H1 (cell line): ENCODE data around the gene RTN4RL2. TPM values are rescaled to one million over a fixed set of nuclear protein-coding genes. Genes with fewer than 3 reads are reported as not detected.

Experiments used
- CTCF ChIA-PET: fragments of 300-600 bp; sonication (Branson Sonifier 250); formaldehyde crosslinking; loops from one replicate; lab custom pipeline; 2021; ENCODE audit not compliant: partially characterized antibody; lab: Charles Lee
- POLR2A ChIA-PET: fragments of 300-600 bp; sonication (Branson Sonifier 250); formaldehyde crosslinking; loops from one replicate; lab custom pipeline; 2021; ENCODE audit warnings: inconsistent platforms; ENCODE audit not compliant: partially characterized antibody; lab: Charles Lee
- DNase-seq, 2 experiments: peaks; one replicate each; pipeline versions ENCODE4 v3.0.0 to v3.0.0-alpha.2; 2010 to 2022; ENCODE audit warnings: low spot score in 2 of 2, low read depth in 1 of 2, mixed read lengths in 1 of 2
- FAIRE-seq: peaks from 2 replicates; lab custom pipeline; 2011; peaks lifted over from hg19 to GRCh38; lab: Jason Lieb, UNC
- H2AFZ ChIP-seq: 2 replicates; pipeline ENCODE4 v1.8.1; 2012; ENCODE audit warnings: low read length, inconsistent platforms
- H2AK5ac ChIP-seq: 2 replicates; pipeline ENCODE4 v1.6.1; 2013; ENCODE audit warnings: low read depth, low read length
- H2BK120ac ChIP-seq: replicated peaks from 2 replicates; pipeline ENCODE3; 2013; ENCODE audit warnings: low read depth, low read length, inconsistent platforms
- H2BK12ac ChIP-seq: 2 replicates; pipeline ENCODE4 v1.6.1; 2013; ENCODE audit warnings: low read depth, low read length
- H2BK15ac ChIP-seq: 2 replicates; pipeline ENCODE4 v1.6.1; 2013; ENCODE audit warnings: low read length
- H2BK20ac ChIP-seq: 2 replicates; pipeline ENCODE4 v1.6.1; 2013; ENCODE audit warnings: low read length
- H2BK5ac ChIP-seq: 2 replicates; pipeline ENCODE4 v1.6.1; 2013; ENCODE audit warnings: low read depth, low read length
- H3K14ac ChIP-seq: 2 replicates; pipeline ENCODE4 v1.6.1; 2013; ENCODE audit warnings: inconsistent platforms; ENCODE audit not compliant: insufficient read length
- H3K18ac ChIP-seq: 2 replicates; pipeline ENCODE4 v1.6.1; 2013; ENCODE audit warnings: low read length; ENCODE audit errors: extremely low read depth
- H3K23ac ChIP-seq: 2 replicates; pipeline ENCODE4 v1.6.1; 2013; ENCODE audit warnings: inconsistent platforms; ENCODE audit not compliant: insufficient read length
- H3K23me2 ChIP-seq: 2 replicates; pipeline ENCODE4 v1.6.1; 2013; ENCODE audit warnings: low read depth, low read length
- H3K27ac ChIP-seq: 2 replicates; pipeline ENCODE4 v1.6.1; 2011; ENCODE audit warnings: low read depth, low read length, inconsistent platforms
- H3K27me3 ChIP-seq, 4 experiments: replicated peaks in 1 of 4; 1 replicate in 1 of 4; 2 replicates in 3 of 4; pipeline versions ENCODE4 v1.6.1 to v1.8.1; 2011 to 2013; ENCODE audit warnings: low read length in 3 of 4, mild to moderate bottlenecking in 3 of 4, inconsistent platforms in 2 of 4, mixed read lengths in 2 of 4, moderate library complexity in 1 of 4; ENCODE audit not compliant: control insufficient read depth in 3 of 4, insufficient read depth in 3 of 4; ENCODE audit errors: extremely low read depth in 1 of 4
- H3K36me3 ChIP-seq, 4 experiments: 2 replicates each; pipeline versions ENCODE4 v1.6.1 to v1.8.1; 2011 to 2013; ENCODE audit warnings: mild to moderate bottlenecking in 4 of 4, low read length in 3 of 4, moderate library complexity in 2 of 4, control low read depth in 1 of 4, inconsistent platforms in 1 of 4; ENCODE audit not compliant: insufficient read depth in 4 of 4, control insufficient read depth in 2 of 4
- H3K4ac ChIP-seq: replicated peaks from 2 replicates; pipeline ENCODE3; 2013; ENCODE audit warnings: low read length, low read depth, mixed read lengths, inconsistent platforms; ENCODE audit not compliant: insufficient read length
- H3K4me1 ChIP-seq, 4 experiments: replicated peaks in 1 of 4; 1 replicate in 1 of 4; 2 replicates in 3 of 4; pipeline versions ENCODE4 v1.6.1 to v1.8.1; 2011 to 2013; ENCODE audit warnings: low read length in 3 of 4, inconsistent platforms in 2 of 4, mixed read lengths in 1 of 4; ENCODE audit not compliant: insufficient read depth in 4 of 4, control insufficient read depth in 3 of 4
- H3K4me2 ChIP-seq, 2 experiments: 2 replicates each; pipeline versions ENCODE4 v1.6.1 to v1.8.1; 2011 to 2013; ENCODE audit warnings: low read depth in 2 of 2, low read length in 2 of 2, control low read depth in 1 of 2, inconsistent platforms in 1 of 2, mild to moderate bottlenecking in 1 of 2; ENCODE audit not compliant: insufficient read depth in 1 of 2
- H3K4me3 ChIP-seq, 4 experiments: fragments of 200-600, 300-600 bp in 1 of 4; sonication (generic), shearing (Covaris generic), sonication (Bioruptor Twin) in 1 of 4; 2 replicates each; pipeline versions ENCODE4 v1.5.1 to v1.8.1; 2011 to 2016; ENCODE audit warnings: low read length in 4 of 4, low read depth in 3 of 4, control low read depth in 2 of 4, inconsistent platforms in 2 of 4, mild to moderate bottlenecking in 2 of 4, mixed read lengths in 1 of 4, moderate library complexity in 1 of 4; ENCODE audit not compliant: insufficient read depth in 2 of 4; ENCODE audit errors: extremely low read depth in 1 of 4
- H3K56ac ChIP-seq: replicated peaks from 2 replicates; pipeline ENCODE3; 2013; ENCODE audit warnings: low read depth, mild to moderate bottlenecking, mixed read lengths, low read length, inconsistent platforms; ENCODE audit not compliant: insufficient read length
- H3K79me1 ChIP-seq: 2 replicates; pipeline ENCODE4 v1.6.1; 2013; ENCODE audit warnings: low read depth, low read length, control low read depth
- H3K79me2 ChIP-seq, 2 experiments: 2 replicates each; pipeline versions ENCODE4 v1.6.1 to v1.8.1; 2012 to 2013; ENCODE audit warnings: low read length in 2 of 2, mild to moderate bottlenecking in 2 of 2, inconsistent platforms in 1 of 2; ENCODE audit not compliant: insufficient read depth in 2 of 2, control insufficient read depth in 1 of 2
- H3K9ac ChIP-seq, 4 experiments: replicated peaks in 1 of 4; 1 replicate in 1 of 4; 2 replicates in 3 of 4; pipeline versions ENCODE4 v1.6.1 to v1.8.1; 2011 to 2013; ENCODE audit warnings: low read depth in 3 of 4, low read length in 3 of 4, control low read depth in 2 of 4, mild to moderate bottlenecking in 2 of 4, moderate library complexity in 2 of 4, inconsistent platforms in 1 of 4; ENCODE audit errors: extremely low read depth in 1 of 4
- H3K9me3 ChIP-seq, 2 experiments: 2 replicates each; pipeline versions ENCODE4 v1.6.1 to v1.8.1; 2012 to 2013; ENCODE audit warnings: mild to moderate bottlenecking in 2 of 2, moderate library complexity in 2 of 2, control low read depth in 1 of 2, inconsistent platforms in 1 of 2, low read depth in 1 of 2, low read length in 1 of 2, mixed read lengths in 1 of 2; ENCODE audit not compliant: insufficient read depth in 2 of 2
- H4K20me1 ChIP-seq, 2 experiments: replicated peaks in 1 of 2; 2 replicates each; pipeline versions ENCODE3 to v1.8.1; 2011 to 2013; ENCODE audit warnings: inconsistent platforms in 2 of 2, low read length in 2 of 2, mild to moderate bottlenecking in 1 of 2; ENCODE audit not compliant: insufficient read depth in 2 of 2, control insufficient read depth in 1 of 2
- H4K5ac ChIP-seq: 2 replicates; pipeline ENCODE4 v1.6.1; 2013; ENCODE audit warnings: low read length, low read depth, mixed read lengths, inconsistent platforms; ENCODE audit not compliant: insufficient read length
- H4K8ac ChIP-seq: 2 replicates; pipeline ENCODE4 v1.8.0; 2013; ENCODE audit warnings: mild to moderate bottlenecking, moderate library complexity, low read length, inconsistent platforms; ENCODE audit not compliant: insufficient read depth; ENCODE audit errors: extremely low read depth
- H4K91ac ChIP-seq: replicated peaks from 2 replicates; pipeline ENCODE3; 2013; ENCODE audit warnings: low read length, mixed read lengths, inconsistent platforms; ENCODE audit not compliant: insufficient read length
- WGBS, 2 experiments: shearing (Covaris generic) in 1 of 2; methylation state at CpG; one replicate each; pipeline versions ENCODE4 v1.1.6 to v1.1.7; 2013 to 2015; ENCODE audit warnings: low lambda C conversion rate in 2 of 2, mixed read lengths in 2 of 2, inconsistent platforms in 1 of 2, low coverage in 1 of 2, missing lambda C conversion rate in 1 of 2; ENCODE audit not compliant: insufficient replicate concordance in 2 of 2, insufficient coverage in 1 of 2, insufficient read length in 1 of 2; ENCODE audit errors: extremely low coverage in 1 of 2, missing lambda C conversion rate in 1 of 2; 5-methylcytosine and 5-hydroxymethylcytosine counted together
- polyA plus RNA-seq, 7 experiments: library from polyadenylated mRNA; depleted of rRNA in 3 of 7; stranded (reverse) in 5 of 7; unstranded in 2 of 7; fragments of >200 nt in 5 of 7; fragments of 200-250 nt in 2 of 7; gene quantifications; 1 replicate in 5 of 7; 2 replicates in 1 of 7; 4 replicates in 1 of 7; pipeline versions ENCODE4 v1.2.1 to v1.2.3, GENCODE V29; 2011 to 2013; ENCODE audit warnings: missing spikeins in 2 of 7, mixed read lengths in 2 of 7
- total RNA-seq: library from RNA; stranded (reverse); fragmentation: NEBNext Ultra II Directional; extraction: Animal tissue kit (Norgen Biotek cat#: 25700); gene quantifications from 2 replicates; pipeline ENCODE4 v1.2.1, GENCODE V29; 2021

The RTN4RL2 gene
- total and polyA plus RNA-seq, 2 of the 8 experiments (the other 6 are each of a cell fraction or from before 2014, with no cell fraction given), result 11.4 to 23.7 TPM

DNA sequence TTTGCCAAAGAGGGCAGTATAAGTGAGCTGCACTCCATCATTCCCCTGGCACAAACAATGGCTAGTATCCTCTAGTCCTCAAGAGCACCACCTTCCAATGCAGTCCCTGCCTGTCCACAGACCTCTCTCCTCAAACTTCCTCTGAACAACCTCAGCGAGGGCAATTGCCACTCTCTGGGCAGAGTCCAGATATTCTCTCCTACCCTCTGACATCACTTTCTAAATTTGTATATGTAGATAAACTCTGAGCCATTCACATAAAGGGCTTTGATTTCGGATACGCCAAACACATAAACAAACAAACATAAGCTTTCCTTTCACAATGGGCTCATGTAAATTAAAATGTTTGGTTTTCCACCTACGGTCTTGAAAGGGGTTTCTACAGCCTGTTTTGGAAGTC is 30.4 kb upstream of the RTN4RL2 start:
- H2AK5ac ChIP-seq, result no peak overlapping the region
- no peak overlapping the region for H2BK20ac ChIP-seq
- peaks cover 4% of the 10 kb centered on the region; the same call in 1 of the 2 replicates for H3K79me1 ChIP-seq
- H3K4me3 ChIP-seq, result no peak overlapping the region
- peaks cover 0 to 8% (median 0%) of the 10 kb centered on the region in 4 experiments; a peak in 1 of 8 replicates for H3K36me3 ChIP-seq
- peaks cover 0 to 11% (median 5%) of the 10 kb centered on the region in 4 experiments; a peak in 5 of 7 replicates for H3K27me3 ChIP-seq
- no peak overlapping the region for H4K91ac ChIP-seq
- no peak overlapping the region for H3K4me2 ChIP-seq
- no peak overlapping the region for H3K9ac ChIP-seq
- DNase-seq (no peak), FAIRE-seq (no peak)
- H3K23ac ChIP-seq, result no peak overlapping the region
- H3K4me1 ChIP-seq, result peaks cover 0 to 19% (median 13%) of the 10 kb centered on the region in 4 experiments; a peak in 6 of 7 replicates
- H2AFZ ChIP-seq, result no peak overlapping the region
- no peak overlapping the region for H4K5ac ChIP-seq
- no peak overlapping the region for H2BK120ac ChIP-seq
- no peaks in the 10 kb centered on the region for H4K20me1 ChIP-seq
- H2BK12ac ChIP-seq, result no peak overlapping the region
- no peak overlapping the region for H3K4ac ChIP-seq
- 75% methylated on average over 4 of the region's 4 CpGs; no CpG with 5 or more reads in 1 of the 2 experiments for whole genome bisulfite sequencing, 2 experiments
- no peak overlapping the region for H3K18ac ChIP-seq
- POLR2A ChIA-PET, result interaction anchor here (0.7 to 1.2 kb wide), 3 partner anchors 11 to 312 kb away, joined by 3 read pairs; partner anchors contain the start of genes SELENOH and TNKS1BP1
- no peak overlapping the region for H2BK5ac ChIP-seq
- H4K8ac ChIP-seq, result no peak overlapping the region
- H3K79me2 ChIP-seq, result no peaks in the 10 kb centered on the region
- no peak overlapping the region for H2BK15ac ChIP-seq
- CTCF ChIA-PET, result interaction anchor here (0.6 to 10.1 kb wide), 17 partner anchors 8 to 136 kb away, joined by 3 to 68 read pairs (median 4); no protein-coding TSS in a partner anchor
- no peak overlapping the region for H3K27ac ChIP-seq
- H3K14ac ChIP-seq, result no peak overlapping the region
- H3K23me2 ChIP-seq, result no peaks in the 10 kb centered on the region; the same call in 1 of the 2 replicates
- no peak overlapping the region for H3K56ac ChIP-seq
- H3K9me3 ChIP-seq, result no peaks in the 10 kb centered on the region
